K562 (cell line): ENCODE data around the gene CDT1. TPM values are rescaled to one million over a fixed set of nuclear protein-coding genes. Genes with fewer than 3 reads are reported as not detected.

ENCODE experiments used
- CREBBP ChIP-seq: IDR thresholded peaks from one replicate; pipeline ENCODE4 v1.6.1; 2012; ENCODE audit warnings: low read depth, mild to moderate bottlenecking, control low read depth, inconsistent platforms, low read length
- CXXC5 ChIP-seq: fragments of 250-450 bp; sonication (Bioruptor Pico); IDR thresholded peaks from 2 replicates; pipeline ENCODE4 v1.8.0; 2022; ENCODE audit warnings: inconsistent platforms, mild to moderate bottlenecking, moderate library complexity
- ELK1 ChIP-seq: sonication (generic); formaldehyde crosslinking; IDR thresholded peaks from 2 replicates; pipeline ENCODE4 v1.8.1; 2022; ENCODE audit warnings: missing genetic modification reagents
- KHSRP ChIP-seq: fragments of 450-650 bp; IDR thresholded peaks from 2 replicates; pipeline ENCODE4 v1.6.1; 2017
- POLR2A ChIP-seq: fragments of 450-650 bp; conservative IDR thresholded peaks from 2 replicates; pipeline ENCODE4 v1.6.1; 2016
- POLR3A ChIP-seq: IDR thresholded peaks from 2 replicates; pipeline ENCODE4 v1.6.1; 2011; ENCODE audit warnings: borderline replicate concordance, mild to moderate bottlenecking, moderate library complexity; ENCODE audit not compliant: insufficient read length, insufficient read depth; ENCODE audit errors: extremely low read depth
- PRMT5 ChIP-seq: sonication (generic); formaldehyde crosslinking; IDR thresholded peaks from 2 replicates; pipeline ENCODE4 v1.5.0; 2020; ENCODE audit warnings: missing genetic modification reagents
- RBBP5 ChIP-seq: fragments of 200-600 bp; sonication (generic); IDR thresholded peaks from 2 replicates; pipeline ENCODE4 v1.6.1; 2012; ENCODE audit warnings: borderline replicate concordance, mild to moderate bottlenecking, low read length, control low read depth, inconsistent platforms; ENCODE audit not compliant: insufficient read depth, poor library complexity, severe bottlenecking
- RBFOX2 ChIP-seq: fragments of 200-400 bp; formaldehyde crosslinking; IDR thresholded peaks from 2 replicates; pipeline ENCODE4 v1.6.1; 2017; ENCODE audit warnings: low read depth, mild to moderate bottlenecking, low read length, moderate library complexity
- SMARCA5 ChIP-seq: fragments of 450-650 bp; IDR thresholded peaks from 2 replicates; pipeline ENCODE4 v1.6.1; 2016
- ZBTB26 ChIP-seq: fragments of 450-650 bp; formaldehyde crosslinking; IDR thresholded peaks from 2 replicates; pipeline ENCODE4 v1.4.0; 2022; ENCODE audit warnings: missing genetic modification characterization
- ZNF561 ChIP-seq: fragments of 450-650 bp; formaldehyde crosslinking; conservative IDR thresholded peaks from 2 replicates; pipeline ENCODE4 v1.4.0; 2020; ENCODE audit warnings: mild to moderate bottlenecking, moderate library complexity
- ZNF76 ChIP-seq: fragments of 250-450 bp; sonication (Bioruptor Pico); IDR thresholded peaks from 2 replicates; pipeline ENCODE4 v1.4.0; 2020; ENCODE audit warnings: mild to moderate bottlenecking, moderate library complexity, borderline replicate concordance
- ZNF764 ChIP-seq: fragments of 250-450 bp; sonication (Bioruptor Pico); IDR thresholded peaks from 2 replicates; pipeline ENCODE4 v1.4.0; 2020; ENCODE audit warnings: low read depth, mild to moderate bottlenecking, moderate library complexity
- polyA plus RNA-seq, 8 experiments: library from polyadenylated mRNA; depleted of rRNA in 4 of 8; stranded (reverse) in 5 of 8; unstranded in 3 of 8; fragments of >200 nt; fragmentation: Nextera tagmentation in 2 of 8; fragmentation: Illumina TruSeq in 1 of 8; extraction: Ambion mirVana in 2 of 8; extraction: Trizol in 1 of 8; gene quantifications; 2 replicates each; pipeline versions ENCODE4 v1.2.1 to v1.2.3, GENCODE V29; 2011 to 2014; ENCODE audit warnings: inconsistent platforms in 1 of 8, missing spikeins in 1 of 8
- total RNA-seq, 7 experiments: library from RNA; depleted of rRNA in 6 of 7; stranded (reverse); fragments of >200 nt in 6 of 7; fragmentation: Illumina TruSeq in 2 of 7; extraction: Trizol in 2 of 7; gene quantifications; 2 replicates each; pipeline versions ENCODE4 v1.2.1 to v1.2.3, GENCODE V29; 2011 to 2021; ENCODE audit warnings: low replicate concordance in 1 of 7
- TF ChIP-seq, protein P1 (sequence below): fragments of 200-800 bp; sonication (Bioruptor generic); IDR thresholded peaks from 2 replicates; pipeline ENCODE4 v1.6.1; 2017; ENCODE audit warnings: missing genetic modification characterization, missing compliant biosample characterization
- TF ChIP-seq, protein P2 (sequence below): IDR thresholded peaks from 3 replicates; pipeline ENCODE4 v1.6.1; 2011; ENCODE audit warnings: borderline replicate concordance, mild to moderate bottlenecking; ENCODE audit not compliant: insufficient read length, insufficient read depth
- TF ChIP-seq, protein P3 (sequence below), 2 experiments: IDR thresholded peaks; 2 replicates each; pipeline ENCODE4 v1.6.1; 2012; ENCODE audit warnings: improper control_type of control experiment in 2 of 2, low read depth in 2 of 2, low read length in 2 of 2, borderline replicate concordance in 1 of 2
- TF ChIP-seq, protein P4 (sequence below): fragments of 450-650 bp; IDR thresholded peaks from 2 replicates; pipeline ENCODE4 v1.6.1; 2014; ENCODE audit warnings: low read depth, mild to moderate bottlenecking, moderate library complexity, borderline replicate concordance

CDT1 gene
- total and polyA plus RNA-seq, 9 of the 15 experiments (the other 6 are each of a cell fraction or from before 2014, with no cell fraction given), result 0.92 to 178 (median 14.2) TPM

DNA sequence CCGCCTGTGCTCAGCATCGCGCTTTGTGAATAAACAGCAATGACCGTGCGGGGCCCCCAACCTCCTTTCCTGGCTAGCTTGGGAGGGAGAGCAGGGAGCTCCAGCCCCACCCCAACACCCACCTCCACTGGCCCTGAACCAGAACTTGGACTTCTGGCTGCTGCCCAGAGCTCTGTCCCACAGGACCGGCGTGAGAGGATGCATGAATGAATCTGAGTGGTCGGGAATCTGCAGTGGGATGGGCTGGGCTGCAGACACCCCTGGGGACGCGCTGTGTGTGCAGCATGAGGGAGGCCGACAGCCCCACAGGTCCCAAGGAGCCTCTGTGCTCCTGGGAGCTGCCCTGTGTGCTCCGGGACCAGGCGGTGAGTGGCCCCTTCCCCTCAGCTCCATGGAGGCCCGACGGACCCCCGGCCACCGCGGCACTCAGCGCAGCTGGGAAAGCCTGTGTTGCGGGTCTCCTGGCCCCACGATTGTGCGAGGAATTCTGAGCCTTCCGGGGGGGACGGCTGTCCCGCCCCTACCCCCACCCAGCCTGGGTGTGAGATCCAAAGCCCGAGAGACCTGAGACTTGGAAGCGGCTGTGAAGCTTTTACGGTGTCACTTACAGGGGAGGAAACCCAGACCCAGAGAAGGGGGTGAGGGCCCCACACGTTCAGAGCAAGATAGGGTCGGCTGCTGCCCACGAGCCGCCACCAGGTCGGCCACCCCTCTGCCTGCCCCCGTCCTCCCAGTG is 24.0 kb upstream of the CDT1 start (continued):
- TF ChIP-seq ZBTB26 (CRISPR knock-in tag) (no peak), KHSRP (no peak), CXXC5 (CRISPR knock-in tag) (peak; percentile 33; the same call in 1 of the 2 replicates), RBBP5 (peak; percentile 36), SMARCA5 (no peak), POLR3A (no peak), CREBBP (no peak), ELK1 (CRISPR knock-in tag) (no peak), ZNF764 (no peak), PRMT5 (CRISPR knock-in tag) (no peak), ZNF561 (CRISPR knock-in tag) (no peak), RBFOX2 (peak; percentile 66; the same call in 1 of the 2 replicates), ZNF76 (no peak), POLR2A (0 out of 2 replicates have a peak, but pooled peaks have one; percentile 12)
- TF ChIP-seq, protein P1, sequence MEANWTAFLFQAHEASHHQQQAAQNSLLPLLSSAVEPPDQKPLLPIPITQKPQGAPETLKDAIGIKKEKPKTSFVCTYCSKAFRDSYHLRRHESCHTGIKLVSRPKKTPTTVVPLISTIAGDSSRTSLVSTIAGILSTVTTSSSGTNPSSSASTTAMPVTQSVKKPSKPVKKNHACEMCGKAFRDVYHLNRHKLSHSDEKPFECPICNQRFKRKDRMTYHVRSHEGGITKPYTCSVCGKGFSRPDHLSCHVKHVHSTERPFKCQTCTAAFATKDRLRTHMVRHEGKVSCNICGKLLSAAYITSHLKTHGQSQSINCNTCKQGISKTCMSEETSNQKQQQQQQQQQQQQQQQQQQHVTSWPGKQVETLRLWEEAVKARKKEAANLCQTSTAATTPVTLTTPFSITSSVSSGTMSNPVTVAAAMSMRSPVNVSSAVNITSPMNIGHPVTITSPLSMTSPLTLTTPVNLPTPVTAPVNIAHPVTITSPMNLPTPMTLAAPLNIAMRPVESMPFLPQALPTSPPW (CRISPR knock-in tag), result no peak
- TF ChIP-seq, protein P2, sequence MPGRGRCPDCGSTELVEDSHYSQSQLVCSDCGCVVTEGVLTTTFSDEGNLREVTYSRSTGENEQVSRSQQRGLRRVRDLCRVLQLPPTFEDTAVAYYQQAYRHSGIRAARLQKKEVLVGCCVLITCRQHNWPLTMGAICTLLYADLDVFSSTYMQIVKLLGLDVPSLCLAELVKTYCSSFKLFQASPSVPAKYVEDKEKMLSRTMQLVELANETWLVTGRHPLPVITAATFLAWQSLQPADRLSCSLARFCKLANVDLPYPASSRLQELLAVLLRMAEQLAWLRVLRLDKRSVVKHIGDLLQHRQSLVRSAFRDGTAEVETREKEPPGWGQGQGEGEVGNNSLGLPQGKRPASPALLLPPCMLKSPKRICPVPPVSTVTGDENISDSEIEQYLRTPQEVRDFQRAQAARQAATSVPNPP, result no peak
- TF ChIP-seq, protein P3, sequence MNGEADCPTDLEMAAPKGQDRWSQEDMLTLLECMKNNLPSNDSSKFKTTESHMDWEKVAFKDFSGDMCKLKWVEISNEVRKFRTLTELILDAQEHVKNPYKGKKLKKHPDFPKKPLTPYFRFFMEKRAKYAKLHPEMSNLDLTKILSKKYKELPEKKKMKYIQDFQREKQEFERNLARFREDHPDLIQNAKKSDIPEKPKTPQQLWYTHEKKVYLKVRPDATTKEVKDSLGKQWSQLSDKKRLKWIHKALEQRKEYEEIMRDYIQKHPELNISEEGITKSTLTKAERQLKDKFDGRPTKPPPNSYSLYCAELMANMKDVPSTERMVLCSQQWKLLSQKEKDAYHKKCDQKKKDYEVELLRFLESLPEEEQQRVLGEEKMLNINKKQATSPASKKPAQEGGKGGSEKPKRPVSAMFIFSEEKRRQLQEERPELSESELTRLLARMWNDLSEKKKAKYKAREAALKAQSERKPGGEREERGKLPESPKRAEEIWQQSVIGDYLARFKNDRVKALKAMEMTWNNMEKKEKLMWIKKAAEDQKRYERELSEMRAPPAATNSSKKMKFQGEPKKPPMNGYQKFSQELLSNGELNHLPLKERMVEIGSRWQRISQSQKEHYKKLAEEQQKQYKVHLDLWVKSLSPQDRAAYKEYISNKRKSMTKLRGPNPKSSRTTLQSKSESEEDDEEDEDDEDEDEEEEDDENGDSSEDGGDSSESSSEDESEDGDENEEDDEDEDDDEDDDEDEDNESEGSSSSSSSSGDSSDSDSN (IDR thresholded peaks at IDR 0.05; ENCODE audit: borderline replicate concordance in 1 of 2, low read depth in 2 of 2, low read length in 2 of 2), result no peak
- TF ChIP-seq, protein P4, sequence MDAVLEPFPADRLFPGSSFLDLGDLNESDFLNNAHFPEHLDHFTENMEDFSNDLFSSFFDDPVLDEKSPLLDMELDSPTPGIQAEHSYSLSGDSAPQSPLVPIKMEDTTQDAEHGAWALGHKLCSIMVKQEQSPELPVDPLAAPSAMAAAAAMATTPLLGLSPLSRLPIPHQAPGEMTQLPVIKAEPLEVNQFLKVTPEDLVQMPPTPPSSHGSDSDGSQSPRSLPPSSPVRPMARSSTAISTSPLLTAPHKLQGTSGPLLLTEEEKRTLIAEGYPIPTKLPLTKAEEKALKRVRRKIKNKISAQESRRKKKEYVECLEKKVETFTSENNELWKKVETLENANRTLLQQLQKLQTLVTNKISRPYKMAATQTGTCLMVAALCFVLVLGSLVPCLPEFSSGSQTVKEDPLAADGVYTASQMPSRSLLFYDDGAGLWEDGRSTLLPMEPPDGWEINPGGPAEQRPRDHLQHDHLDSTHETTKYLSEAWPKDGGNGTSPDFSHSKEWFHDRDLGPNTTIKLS, result no peak
